SJSA1 (cell line): Measurements from ENCODE around the gene DNAJB9. TPM values are rescaled to one million over a fixed set of nuclear protein-coding genes. Genes with fewer than 3 reads are reported as not detected.

ENCODE experiments used
- DNase-seq, 2 experiments: peaks; one replicate each; pipeline ENCODE4 v3.0.0-alpha.2; 2015 to 2020; ENCODE audit warnings: low spot score in 2 of 2, low read depth in 1 of 2
- H3K27ac ChIP-seq: fragments of 250-450 bp; sonication (Bioruptor Pico); 2 replicates; pipeline ENCODE4 v1.5.1; 2020; ENCODE audit warnings: mild to moderate bottlenecking, moderate library complexity
- H3K27me3 ChIP-seq: fragments of 250-450 bp; sonication (Bioruptor Pico); replicated peaks from 2 replicates; pipeline ENCODE4 v1.5.1; 2020; ENCODE audit warnings: mild to moderate bottlenecking, moderate library complexity
- H3K36me3 ChIP-seq: fragments of 250-450 bp; sonication (Bioruptor Pico); 2 replicates; pipeline ENCODE4 v1.5.1; 2020; ENCODE audit warnings: mild to moderate bottlenecking
- H3K4me1 ChIP-seq: fragments of 250-450 bp; sonication (Bioruptor Pico); replicated peaks from 2 replicates; pipeline ENCODE4 v1.6.1; 2021; ENCODE audit warnings: mild to moderate bottlenecking
- H3K4me3 ChIP-seq: fragments of 250-450 bp; sonication (Bioruptor Pico); 2 replicates; pipeline ENCODE4 v1.5.1; 2020; ENCODE audit warnings: mild to moderate bottlenecking
- H3K9me3 ChIP-seq: fragments of 250-450 bp; sonication (Bioruptor Pico); replicated peaks from 2 replicates; pipeline ENCODE4 v1.5.1; 2020; ENCODE audit warnings: mild to moderate bottlenecking
- total RNA-seq: library from RNA; depleted of rRNA; stranded (reverse); fragments of >200 nt; shearing (Covaris generic); gene quantifications from 2 replicates; pipeline ENCODE4 v1.2.3, GENCODE V29; 2014

DNAJB9 gene
- total RNA-seq, 1 experiment from 2014 or later = 16.2 TPM

GRCh38 chr7:108580298-108580697, 10.6 kb downstream of the DNAJB9 start:
- Histone ChIP-seq H3K4me3 (no peak overlapping the region), H3K36me3 (no peaks in the 10 kb centered on the region), H3K9me3 (no peaks in the 10 kb centered on the region), H3K4me1 (no peaks in the 10 kb centered on the region), H3K27me3 (0 out of 2 replicates have a peak, but pooled peaks cover 1% of the 10 kb centered on the region), H3K27ac (no peak overlapping the region)
- no peak for DNase-seq

GRCh38 chr7:108581655-108582491, 12.2 kb downstream of the DNAJB9 start:
- no peak for DNase-seq
- no peaks in the 10 kb centered on the region for H3K9me3 ChIP-seq
- H3K27me3 ChIP-seq = 0 out of 2 replicates have a peak, but pooled peaks cover 4% of the 10 kb centered on the region
- no peaks in the 10 kb centered on the region for H3K4me1 ChIP-seq
- no peak overlapping the region for H3K4me3 ChIP-seq
- no peak overlapping the region for H3K27ac ChIP-seq
- H3K36me3 ChIP-seq = no peaks in the 10 kb centered on the region

GRCh38 chr7:108584211-108584610, 14.5 kb downstream of the DNAJB9 start:
- H3K9me3 ChIP-seq = no peaks in the 10 kb centered on the region
- H3K27me3 ChIP-seq = 0 out of 2 replicates have a peak, but pooled peaks cover 4% of the 10 kb centered on the region
- H3K4me1 ChIP-seq = no peaks in the 10 kb centered on the region
- H3K27ac ChIP-seq = no peak overlapping the region
- no peak overlapping the region for H3K4me3 ChIP-seq
- H3K36me3 ChIP-seq = no peaks in the 10 kb centered on the region
- no peak for DNase-seq

- Histone ChIP-seq H3K9me3 (no peaks in the 10 kb centered on the region), H3K4me1 (no peaks in the 10 kb centered on the region), H3K4me3 (no peak overlapping the region), H3K27ac (no peak overlapping the region), H3K27me3 (0 out of 2 replicates have a peak, but pooled peaks cover 4% of the 10 kb centered on the region), H3K36me3 (no peaks in the 10 kb centered on the region)
- no peak for DNase-seq
These were observed 16.2 kb downstream of the DNAJB9 start for GRCh38 chr7:108585843-108586242.

GRCh38 chr7:108586274-108586710, 16.6 kb downstream of the DNAJB9 start:
- Histone ChIP-seq H3K27ac (no peak overlapping the region), H3K4me1 (no peaks in the 10 kb centered on the region), H3K9me3 (no peaks in the 10 kb centered on the region), H3K4me3 (no peak overlapping the region), H3K36me3 (no peaks in the 10 kb centered on the region), H3K27me3 (0 out of 2 replicates have a peak, but pooled peaks cover 4% of the 10 kb centered on the region)
- DNase-seq = no peak

- Histone ChIP-seq H3K4me1 (no peaks in the 10 kb centered on the region), H3K4me3 (no peak overlapping the region), H3K36me3 (no peaks in the 10 kb centered on the region), H3K9me3 (no peaks in the 10 kb centered on the region), H3K27me3 (0 out of 2 replicates have a peak, but pooled peaks cover 4% of the 10 kb centered on the region), H3K27ac (no peak overlapping the region)
- DNase-seq = no peak
These were observed 19.5 kb downstream of the DNAJB9 start for GRCh38 chr7:108589199-108589598.

GRCh38 chr7:108589874-108590273, 20.2 kb downstream of the DNAJB9 start:
- Histone ChIP-seq H3K27me3 (0 out of 2 replicates have a peak, but pooled peaks cover 4% of the 10 kb centered on the region), H3K36me3 (no peaks in the 10 kb centered on the region), H3K27ac (no peak overlapping the region), H3K4me1 (no peaks in the 10 kb centered on the region), H3K4me3 (no peak overlapping the region), H3K9me3 (no peaks in the 10 kb centered on the region)
- DNase-seq = no peak

- Histone ChIP-seq H3K4me1 (no peaks in the 10 kb centered on the region), H3K27me3 (no peaks in the 10 kb centered on the region), H3K9me3 (no peaks in the 10 kb centered on the region), H3K36me3 (no peaks in the 10 kb centered on the region), H3K4me3 (no peak overlapping the region), H3K27ac (no peak overlapping the region)
- DNase-seq = no peak
These were observed 20.9 kb downstream of the DNAJB9 start for GRCh38 chr7:108590606-108591005.

- no peak overlapping the region for H3K27ac ChIP-seq
- DNase-seq = no peak
- H3K4me3 ChIP-seq = no peak overlapping the region
- no peaks in the 10 kb centered on the region for H3K9me3 ChIP-seq
- H3K36me3 ChIP-seq = no peaks in the 10 kb centered on the region
- H3K4me1 ChIP-seq = no peaks in the 10 kb centered on the region
- H3K27me3 ChIP-seq = no peaks in the 10 kb centered on the region
These were observed 23.1 kb downstream of the DNAJB9 start for GRCh38 chr7:108592646-108593201.

GRCh38 chr7:108596560-108596959, 26.9 kb downstream of the DNAJB9 start:
- Histone ChIP-seq H3K4me3 (no peak overlapping the region), H3K36me3 (no peaks in the 10 kb centered on the region), H3K27me3 (peaks cover 9% of the 10 kb centered on the region; the same call in 1 of the 2 replicates), H3K27ac (no peak overlapping the region), H3K9me3 (no peaks in the 10 kb centered on the region), H3K4me1 (no peaks in the 10 kb centered on the region)
- DNase-seq = peak in 1 of 2 experiments; percentile 7

- no peak for DNase-seq
- no peaks in the 10 kb centered on the region for H3K4me1 ChIP-seq
- H3K4me3 ChIP-seq = no peak overlapping the region
- H3K9me3 ChIP-seq = no peaks in the 10 kb centered on the region
- H3K27ac ChIP-seq = no peak overlapping the region
- H3K27me3 ChIP-seq = peaks cover 9% of the 10 kb centered on the region; the same call in 1 of the 2 replicates
- no peaks in the 10 kb centered on the region for H3K36me3 ChIP-seq
These were observed 28.5 kb downstream of the DNAJB9 start for GRCh38 chr7:108598153-108598552.

GRCh38 chr7:108598914-108599580, 29.4 kb downstream of the DNAJB9 start:
- Histone ChIP-seq H3K36me3 (no peaks in the 10 kb centered on the region), H3K4me3 (no peak overlapping the region), H3K9me3 (no peaks in the 10 kb centered on the region), H3K4me1 (no peaks in the 10 kb centered on the region), H3K27ac (no peak overlapping the region), H3K27me3 (peaks cover 9% of the 10 kb centered on the region; the same call in 1 of the 2 replicates)
- no peak for DNase-seq

- Histone ChIP-seq H3K27me3 (peaks cover 9% of the 10 kb centered on the region; the same call in 1 of the 2 replicates), H3K4me3 (no peak overlapping the region), H3K27ac (no peak overlapping the region), H3K9me3 (no peaks in the 10 kb centered on the region), H3K4me1 (no peaks in the 10 kb centered on the region), H3K36me3 (no peaks in the 10 kb centered on the region)
- DNase-seq = no peak
These were observed 30.7 kb downstream of the DNAJB9 start for GRCh38 chr7:108600399-108600798.
